ENCODE results near the gene SLC2A13.

SLC2A13 gene

DNA sequence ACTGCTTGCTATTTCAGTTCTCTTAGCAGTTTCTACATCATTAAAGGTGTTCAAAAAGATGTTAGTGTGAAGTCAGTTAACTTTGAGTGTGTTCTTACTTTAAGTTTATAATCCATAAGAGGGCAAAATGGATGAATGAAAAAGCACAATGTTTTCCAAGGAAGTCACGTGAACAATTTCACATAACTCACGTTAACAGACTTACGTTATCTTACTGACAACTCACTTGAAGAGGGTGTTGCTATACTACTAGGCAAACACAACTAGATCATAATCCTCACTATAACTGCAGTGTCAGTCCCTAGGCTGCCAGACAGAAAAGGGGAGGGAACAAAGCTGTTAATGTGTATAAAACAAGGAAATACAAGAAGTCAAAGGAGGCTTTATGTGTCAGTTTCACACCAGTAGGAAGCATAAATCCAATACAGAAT is 6.4 kb downstream of the SLC2A13 start:
- Histone ChIP-seq H3K36me3 (ENCODE audit: control insufficient read depth in 2 of 2, insufficient read depth in 1 of 2, low read length in 2 of 2) (peaks cover 0 to 2% of the 10 kb centered on the region in 2 experiments; a peak in 1 of 3 replicates), H3K4me3 (ENCODE audit: low read depth, low read length) (no peak overlapping the region), H3K4me1 (ENCODE audit: control insufficient read depth, insufficient read depth, low read length) (peaks cover 6% of the 10 kb centered on the region; the same call in 1 of the 2 replicates), H3K9me3 (ENCODE audit: control insufficient read depth, insufficient read depth, low read depth, low read length) (no peaks in the 10 kb centered on the region), H3K27ac (ENCODE audit: extremely low read depth, low read depth, low read length) (no peak overlapping the region)
- POLR2A ChIA-PET: no interaction called here
- CTCF ChIA-PET: no interaction called here
- TF ChIP-seq ZSCAN5A (tag by site-specific recombination; IDR thresholded peaks at IDR 0.05): no peak
- TF ChIP-seq ZNF211 (tag by site-specific recombination; IDR thresholded peaks at IDR 0.05; ENCODE audit: low read depth): no peak
- TF ChIP-seq ZNF221 (tag by site-specific recombination; IDR thresholded peaks at IDR 0.05; ENCODE audit: borderline replicate concordance): no peak
- TF ChIP-seq GLIS2 (tag by site-specific recombination; IDR thresholded peaks at IDR 0.05): no peak
- TF ChIP-seq ZNF791 (tag by site-specific recombination; IDR thresholded peaks at IDR 0.05): no peak
- TF ChIP-seq ZNF76 (tag by site-specific recombination; IDR thresholded peaks at IDR 0.05; ENCODE audit: borderline replicate concordance, low read depth): no peak
- TF ChIP-seq, protein P1, sequence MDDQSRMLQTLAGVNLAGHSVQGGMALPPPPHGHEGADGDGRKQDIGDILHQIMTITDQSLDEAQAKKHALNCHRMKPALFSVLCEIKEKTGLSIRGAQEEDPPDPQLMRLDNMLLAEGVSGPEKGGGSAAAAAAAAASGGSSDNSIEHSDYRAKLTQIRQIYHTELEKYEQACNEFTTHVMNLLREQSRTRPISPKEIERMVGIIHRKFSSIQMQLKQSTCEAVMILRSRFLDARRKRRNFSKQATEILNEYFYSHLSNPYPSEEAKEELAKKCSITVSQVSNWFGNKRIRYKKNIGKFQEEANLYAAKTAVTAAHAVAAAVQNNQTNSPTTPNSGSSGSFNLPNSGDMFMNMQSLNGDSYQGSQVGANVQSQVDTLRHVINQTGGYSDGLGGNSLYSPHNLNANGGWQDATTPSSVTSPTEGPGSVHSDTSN (CRISPR knock-in tag; IDR thresholded peaks at IDR 0.05): no peak
- no peak for TF ChIP-seq ZNF16 (tag by site-specific recombination; IDR thresholded peaks at IDR 0.05; ENCODE audit: low read depth)
- TF ChIP-seq ZNF19 (tag by site-specific recombination; IDR thresholded peaks at IDR 0.05; ENCODE audit: low read depth): no peak
- no peak for TF ChIP-seq ZNF629 (tag by site-specific recombination; IDR thresholded peaks at IDR 0.05)
- no peak for TF ChIP-seq ZBTB48 (tag by site-specific recombination; IDR thresholded peaks at IDR 0.05)
- TF ChIP-seq, protein P2, sequence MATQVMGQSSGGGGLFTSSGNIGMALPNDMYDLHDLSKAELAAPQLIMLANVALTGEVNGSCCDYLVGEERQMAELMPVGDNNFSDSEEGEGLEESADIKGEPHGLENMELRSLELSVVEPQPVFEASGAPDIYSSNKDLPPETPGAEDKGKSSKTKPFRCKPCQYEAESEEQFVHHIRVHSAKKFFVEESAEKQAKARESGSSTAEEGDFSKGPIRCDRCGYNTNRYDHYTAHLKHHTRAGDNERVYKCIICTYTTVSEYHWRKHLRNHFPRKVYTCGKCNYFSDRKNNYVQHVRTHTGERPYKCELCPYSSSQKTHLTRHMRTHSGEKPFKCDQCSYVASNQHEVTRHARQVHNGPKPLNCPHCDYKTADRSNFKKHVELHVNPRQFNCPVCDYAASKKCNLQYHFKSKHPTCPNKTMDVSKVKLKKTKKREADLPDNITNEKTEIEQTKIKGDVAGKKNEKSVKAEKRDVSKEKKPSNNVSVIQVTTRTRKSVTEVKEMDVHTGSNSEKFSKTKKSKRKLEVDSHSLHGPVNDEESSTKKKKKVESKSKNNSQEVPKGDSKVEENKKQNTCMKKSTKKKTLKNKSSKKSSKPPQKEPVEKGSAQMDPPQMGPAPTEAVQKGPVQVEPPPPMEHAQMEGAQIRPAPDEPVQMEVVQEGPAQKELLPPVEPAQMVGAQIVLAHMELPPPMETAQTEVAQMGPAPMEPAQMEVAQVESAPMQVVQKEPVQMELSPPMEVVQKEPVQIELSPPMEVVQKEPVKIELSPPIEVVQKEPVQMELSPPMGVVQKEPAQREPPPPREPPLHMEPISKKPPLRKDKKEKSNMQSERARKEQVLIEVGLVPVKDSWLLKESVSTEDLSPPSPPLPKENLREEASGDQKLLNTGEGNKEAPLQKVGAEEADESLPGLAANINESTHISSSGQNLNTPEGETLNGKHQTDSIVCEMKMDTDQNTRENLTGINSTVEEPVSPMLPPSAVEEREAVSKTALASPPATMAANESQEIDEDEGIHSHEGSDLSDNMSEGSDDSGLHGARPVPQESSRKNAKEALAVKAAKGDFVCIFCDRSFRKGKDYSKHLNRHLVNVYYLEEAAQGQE (tag by site-specific recombination; IDR thresholded peaks at IDR 0.05): no peak
- no peak for TF ChIP-seq ZNF585B (tag by site-specific recombination; IDR thresholded peaks at IDR 0.05)
- no peak for TF ChIP-seq BCL11A (tag by site-specific recombination; IDR thresholded peaks at IDR 0.05; ENCODE audit: low read depth)
- TF ChIP-seq HOXA7 (CRISPR knock-in tag; IDR thresholded peaks at IDR 0.05; ENCODE audit: borderline replicate concordance): no peak
- TF ChIP-seq ZNF280D (tag by site-specific recombination; IDR thresholded peaks at IDR 0.05): no peak
- no peak for TF ChIP-seq PRDM1 (tag by site-specific recombination; IDR thresholded peaks at IDR 0.05)
- no peak for TF ChIP-seq ZSCAN4 (tag by site-specific recombination; IDR thresholded peaks at IDR 0.05)
- TF ChIP-seq SCRT1 (tag by site-specific recombination; IDR thresholded peaks at IDR 0.05; ENCODE audit: borderline replicate concordance): no peak
- peak; percentile 44 for TF ChIP-seq OSR2 (tag by site-specific recombination; IDR thresholded peaks at IDR 0.05)
- TF ChIP-seq GLI2 (tag by site-specific recombination; IDR thresholded peaks at IDR 0.05; ENCODE audit: borderline replicate concordance, low read depth): no peak
- no peak for TF ChIP-seq ZBTB7A (tag by site-specific recombination; IDR thresholded peaks at IDR 0.05; ENCODE audit: low read depth)
- no peak for TF ChIP-seq ZNF37A (tag by site-specific recombination; IDR thresholded peaks at IDR 0.05)
- no peak for TF ChIP-seq ZNF157 (tag by site-specific recombination; IDR thresholded peaks at IDR 0.05)
- TF ChIP-seq ZNF133 (tag by site-specific recombination; IDR thresholded peaks at IDR 0.05): no peak
- TF ChIP-seq GLIS1 (tag by site-specific recombination; IDR thresholded peaks at IDR 0.05): no peak
- TF ChIP-seq ZNF843 (tag by site-specific recombination; IDR thresholded peaks at IDR 0.05): peak; percentile 33; the same call in 1 of the 2 replicates
- TF ChIP-seq, protein P3, sequence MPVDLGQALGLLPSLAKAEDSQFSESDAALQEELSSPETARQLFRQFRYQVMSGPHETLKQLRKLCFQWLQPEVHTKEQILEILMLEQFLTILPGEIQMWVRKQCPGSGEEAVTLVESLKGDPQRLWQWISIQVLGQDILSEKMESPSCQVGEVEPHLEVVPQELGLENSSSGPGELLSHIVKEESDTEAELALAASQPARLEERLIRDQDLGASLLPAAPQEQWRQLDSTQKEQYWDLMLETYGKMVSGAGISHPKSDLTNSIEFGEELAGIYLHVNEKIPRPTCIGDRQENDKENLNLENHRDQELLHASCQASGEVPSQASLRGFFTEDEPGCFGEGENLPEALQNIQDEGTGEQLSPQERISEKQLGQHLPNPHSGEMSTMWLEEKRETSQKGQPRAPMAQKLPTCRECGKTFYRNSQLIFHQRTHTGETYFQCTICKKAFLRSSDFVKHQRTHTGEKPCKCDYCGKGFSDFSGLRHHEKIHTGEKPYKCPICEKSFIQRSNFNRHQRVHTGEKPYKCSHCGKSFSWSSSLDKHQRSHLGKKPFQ (tag by site-specific recombination; IDR thresholded peaks at IDR 0.05): no peak

All from HEK293 (cell line).